Endometrium (tissue), 2 donors: Measurements from ENCODE around the gene HPS1.

Source experiments
- FAIRE-seq: peaks from 2 replicates; lab custom pipeline; 2012; peaks lifted over from hg19 to GRCh38; lab: Jason Lieb, UNC
- donor health status: control.
- donor health status: control.

HPS1 gene

DNA sequence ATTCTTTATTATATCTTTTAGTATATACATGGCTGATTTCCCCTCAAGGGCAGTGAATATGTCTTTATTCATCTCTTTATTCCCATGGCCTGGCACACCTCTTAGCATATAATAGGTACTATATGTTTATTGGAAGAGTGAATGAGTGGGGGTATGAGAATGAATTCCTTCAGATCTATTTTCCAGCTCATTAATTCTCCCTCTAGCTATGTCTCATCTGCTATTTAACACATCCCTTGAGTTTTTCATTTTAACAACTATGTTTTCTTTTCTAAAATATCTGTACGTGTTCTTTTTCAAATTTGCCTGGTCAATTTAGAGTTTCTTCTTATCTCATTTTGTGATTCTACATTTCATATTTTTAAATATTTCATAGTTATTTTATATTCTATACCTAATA is 14.4 kb downstream of the HPS1 start:
- FAIRE-seq = peak; percentile 26

GRCh38 chr10:98431016-98431415 is 15.7 kb downstream of the HPS1 start:
- no peak for FAIRE-seq

DNA sequence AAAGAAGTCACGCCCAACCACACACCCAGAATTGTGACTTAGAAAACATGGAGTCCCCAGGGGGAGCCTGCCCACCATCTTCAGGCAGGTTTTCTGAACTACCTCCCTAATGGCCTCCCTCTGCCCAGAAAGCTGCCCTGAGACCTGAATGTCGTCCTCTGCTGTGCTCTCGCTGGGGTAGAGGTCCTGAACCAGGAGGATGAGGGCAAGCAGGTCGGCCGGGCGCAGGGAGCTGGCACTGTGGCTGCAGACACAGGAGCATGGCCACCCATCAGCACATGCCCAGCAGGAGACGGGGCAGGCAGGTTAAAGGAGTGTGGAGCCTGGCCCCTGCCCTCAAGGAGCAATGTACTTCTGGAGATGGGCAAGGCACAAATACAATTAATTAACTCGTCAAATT is 16.3 kb downstream of the HPS1 start:
- FAIRE-seq = no peak

DNA sequence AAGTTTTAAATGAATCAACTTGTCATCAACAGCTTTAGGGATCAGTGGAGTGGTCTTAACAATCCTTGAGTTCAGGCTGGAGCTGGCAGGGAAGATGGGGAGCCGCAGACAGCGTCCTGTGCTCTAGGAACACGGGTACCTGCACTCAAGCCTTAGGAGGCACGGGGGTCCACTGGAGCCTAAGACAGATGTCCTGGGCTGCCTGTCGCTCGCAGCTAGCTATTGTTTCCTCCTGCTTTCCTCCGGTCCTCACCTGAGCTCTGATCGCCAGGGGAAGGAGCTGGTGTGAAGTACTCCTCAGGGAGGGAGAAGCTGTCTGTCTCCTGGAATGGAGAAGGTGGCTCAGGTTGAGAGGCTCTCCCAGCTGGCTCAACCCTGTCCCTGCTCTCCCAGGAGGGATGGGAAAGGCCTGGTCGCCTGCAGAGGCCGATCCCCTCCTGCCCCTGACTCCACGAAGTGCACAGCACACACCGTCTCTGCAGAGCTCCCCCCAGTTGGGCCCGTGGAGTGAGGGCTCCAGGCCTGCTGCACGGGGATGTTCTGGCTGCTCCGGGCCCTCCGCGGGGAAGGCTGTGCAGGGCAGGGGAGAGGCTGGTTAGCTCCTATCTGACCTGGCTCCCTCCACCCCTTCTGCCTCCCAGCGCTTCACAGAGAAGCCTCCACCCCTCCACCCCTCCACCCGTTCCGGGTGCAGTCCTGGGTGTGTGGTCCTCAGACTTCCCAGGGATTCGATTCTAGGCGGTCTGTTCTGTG is 17.2 kb downstream of the HPS1 start:
- no peak for FAIRE-seq

DNA sequence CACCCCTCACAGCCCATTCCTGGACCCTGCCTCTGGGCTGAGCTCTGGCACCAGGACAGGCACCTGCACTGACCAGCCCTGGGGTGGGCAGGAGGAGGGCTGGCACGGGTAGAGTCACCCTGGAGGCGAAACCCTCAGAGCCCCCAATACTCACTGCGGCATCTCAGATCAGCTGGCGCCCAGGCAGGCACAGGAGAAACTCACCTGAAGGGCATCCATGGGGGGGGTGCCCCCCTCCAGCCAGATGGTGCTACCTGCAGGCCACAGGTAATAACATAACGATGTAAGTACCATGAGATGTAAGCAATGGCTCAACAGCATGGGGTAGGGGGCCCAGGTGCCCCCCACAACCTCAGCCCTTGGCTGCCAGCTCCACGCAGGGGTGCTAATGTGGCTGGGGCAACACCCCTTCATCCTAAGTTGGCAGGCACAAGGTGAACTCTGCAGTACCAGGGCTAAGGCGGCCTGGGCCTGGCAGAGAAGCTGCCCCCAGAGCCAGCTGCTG is 19.7 kb downstream of the HPS1 start:
- FAIRE-seq = no peak

DNA sequence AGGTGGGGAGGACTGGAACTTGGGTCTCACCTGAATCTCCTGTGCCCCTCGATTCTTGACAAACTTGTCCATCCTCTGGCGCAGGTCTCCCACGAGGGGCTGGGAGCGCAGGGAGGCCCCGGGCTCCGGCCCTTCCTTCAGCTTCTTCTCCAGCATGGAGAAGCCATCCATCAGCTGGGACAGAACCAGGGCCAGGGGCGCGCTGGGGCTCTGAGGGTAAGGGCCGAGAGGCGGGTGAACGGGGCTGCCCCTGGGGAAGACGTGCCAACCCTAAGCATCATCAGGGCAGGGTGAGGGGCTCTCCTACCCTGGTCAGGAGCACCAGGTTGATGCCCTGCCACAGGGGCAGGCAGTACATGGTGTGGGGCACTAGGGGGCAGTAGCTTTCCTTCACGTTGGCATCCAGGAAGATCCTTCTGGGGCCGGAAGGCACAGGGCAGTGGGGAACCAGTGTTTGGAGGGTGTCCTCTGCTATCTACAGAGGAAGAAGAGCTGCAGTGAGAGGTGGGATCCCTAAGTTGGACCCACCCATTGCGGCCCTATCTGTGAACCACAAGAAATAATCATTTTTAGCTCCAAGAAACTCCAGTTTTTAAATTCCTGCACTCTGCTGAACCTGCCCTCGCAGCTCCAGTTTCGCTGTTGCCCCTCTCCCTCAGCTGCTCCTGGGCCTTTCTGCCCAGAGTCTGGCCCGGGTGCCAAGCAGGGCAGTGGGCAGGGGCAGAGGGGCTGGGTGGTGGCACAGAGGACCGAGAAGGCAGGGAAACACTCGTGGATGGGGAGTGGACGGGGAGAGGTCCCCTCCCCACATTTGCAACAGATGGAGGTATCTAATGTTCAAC is 21.0 kb downstream of the HPS1 start:
- FAIRE-seq = no peak

GRCh38 chr10:98424295-98425254 is 22.2 kb downstream of the HPS1 start:
- FAIRE-seq = no peak

DNA sequence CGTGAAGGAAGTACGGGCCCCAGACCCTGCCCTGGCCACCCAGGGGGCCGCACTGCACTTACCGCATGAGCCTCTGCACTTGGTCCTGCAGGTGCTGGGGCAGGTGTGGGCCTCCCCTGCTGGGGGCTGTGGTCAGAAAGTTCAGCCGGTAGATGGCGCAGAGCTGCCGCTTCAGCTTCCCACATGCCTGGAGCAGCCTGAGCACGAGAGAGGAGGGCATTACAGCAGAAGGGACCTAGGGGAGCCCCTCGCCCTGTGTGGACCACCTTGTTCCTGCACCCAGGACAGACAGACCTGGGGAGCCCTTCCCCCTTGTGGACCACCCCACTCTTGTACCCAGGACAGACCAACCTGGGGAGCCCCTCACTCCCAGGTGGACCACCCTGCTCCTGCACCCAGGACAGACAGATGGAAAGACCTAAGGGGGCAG is 23.0 kb downstream of the HPS1 start:
- no peak for FAIRE-seq

DNA sequence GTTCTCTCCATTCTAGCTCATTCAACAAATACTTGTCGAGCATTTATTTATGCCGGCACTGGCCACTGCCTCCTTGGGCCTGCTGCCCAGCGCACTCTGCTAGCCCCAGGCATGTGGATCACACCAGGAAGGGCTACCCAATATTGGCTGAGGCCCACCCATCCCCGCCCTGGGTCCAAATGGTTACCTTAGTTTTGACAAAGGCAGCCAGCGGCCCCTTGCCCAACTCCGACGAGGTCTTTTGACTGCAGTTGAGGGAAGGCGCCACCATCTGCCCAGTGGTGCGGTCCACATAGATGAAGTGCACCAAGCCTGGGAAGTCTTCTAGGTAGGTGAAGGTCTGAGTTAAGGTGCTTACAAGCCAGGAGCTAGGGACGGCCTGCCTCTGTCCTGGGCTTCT is 24.6 kb downstream of the HPS1 start:
- no peak for FAIRE-seq

DNA sequence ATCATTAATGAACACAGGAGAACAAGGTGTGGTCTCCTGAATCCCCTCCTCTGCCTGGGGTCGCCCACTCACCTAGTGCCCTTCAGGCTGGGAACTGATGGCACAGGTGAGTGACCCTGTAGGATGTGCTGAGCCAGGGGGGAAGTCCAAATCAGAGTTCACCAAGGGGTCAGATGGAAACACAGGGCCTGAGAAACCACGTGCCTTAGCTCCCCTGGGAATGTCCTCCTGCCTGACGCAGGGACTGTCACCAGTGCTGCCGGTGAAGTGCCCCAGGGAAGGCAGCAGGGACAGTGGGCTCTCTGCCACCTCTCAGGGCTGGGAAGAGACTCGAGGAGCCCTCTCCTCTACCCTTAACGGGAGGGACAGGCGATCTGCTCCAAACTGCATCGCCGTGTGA is 25.9 kb downstream of the HPS1 start:
- no peak for FAIRE-seq

DNA sequence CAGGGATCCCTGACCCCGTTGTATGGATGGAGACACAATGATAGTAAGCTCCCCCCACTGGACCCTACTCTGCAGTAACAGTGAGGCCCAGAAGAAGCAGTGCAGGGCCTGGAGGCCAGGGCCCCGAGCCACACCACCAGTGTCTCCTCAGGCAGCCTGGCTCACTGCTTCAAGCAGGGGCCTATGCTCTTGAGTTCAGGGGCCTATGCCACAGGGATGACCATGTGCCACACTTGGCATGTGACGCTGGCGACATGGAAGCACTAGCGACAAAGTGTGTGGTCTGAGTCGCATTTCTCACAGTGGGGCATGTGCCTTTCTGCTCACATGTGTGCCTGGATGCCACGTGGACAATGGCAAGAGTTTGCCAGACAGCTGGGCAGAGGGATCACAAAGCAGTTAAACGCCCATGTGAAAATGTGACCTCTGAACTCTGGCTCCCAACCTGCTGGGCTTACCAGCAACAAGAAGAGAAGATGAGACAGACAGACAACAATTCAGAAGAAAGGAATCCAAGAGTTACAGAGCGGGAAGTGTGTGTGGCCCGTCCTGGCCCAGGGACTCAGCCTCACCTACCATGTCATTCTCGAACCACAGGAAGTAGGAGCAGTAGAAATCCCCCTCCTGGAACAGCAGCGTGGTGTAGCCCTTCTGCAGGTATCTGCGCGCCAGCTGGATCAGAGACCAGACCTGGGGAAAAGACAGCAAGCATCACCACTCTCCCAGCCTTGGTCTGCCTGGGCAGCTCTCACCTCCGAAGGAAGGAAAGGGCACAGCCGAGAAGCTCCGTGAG is 27.1 kb downstream of the HPS1 start:
- FAIRE-seq = no peak

- no peak for FAIRE-seq
These were observed 27.9 kb downstream of the HPS1 start for GRCh38 chr10:98418665-98419468.

GRCh38 chr10:98417973-98418664 is 28.6 kb downstream of the HPS1 start:
- no peak for FAIRE-seq

DNA sequence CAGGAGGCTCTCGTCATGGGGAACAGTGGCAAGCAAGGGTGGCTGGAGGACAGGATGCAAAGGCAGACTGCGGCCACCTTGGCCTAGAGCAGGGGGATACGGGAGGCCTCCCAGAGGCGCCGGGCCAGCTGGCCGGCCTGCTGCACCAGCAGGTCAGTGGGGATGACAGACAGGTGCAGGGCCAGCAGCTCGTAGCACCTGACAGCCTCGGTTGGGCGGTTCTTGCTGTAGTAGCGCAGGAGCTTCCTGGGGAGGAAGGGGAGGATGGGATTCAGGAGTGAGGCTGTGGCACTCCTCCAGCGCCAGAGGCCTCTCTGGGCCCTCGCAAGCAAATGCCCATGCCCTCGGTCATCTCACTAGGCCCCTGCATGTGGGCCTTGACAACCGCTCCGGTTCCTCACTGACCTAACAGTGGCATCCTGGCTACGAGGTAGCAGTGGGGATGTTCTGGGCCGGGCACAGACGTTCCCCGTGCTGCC is 29.2 kb downstream of the HPS1 start:
- FAIRE-seq = no peak

DNA sequence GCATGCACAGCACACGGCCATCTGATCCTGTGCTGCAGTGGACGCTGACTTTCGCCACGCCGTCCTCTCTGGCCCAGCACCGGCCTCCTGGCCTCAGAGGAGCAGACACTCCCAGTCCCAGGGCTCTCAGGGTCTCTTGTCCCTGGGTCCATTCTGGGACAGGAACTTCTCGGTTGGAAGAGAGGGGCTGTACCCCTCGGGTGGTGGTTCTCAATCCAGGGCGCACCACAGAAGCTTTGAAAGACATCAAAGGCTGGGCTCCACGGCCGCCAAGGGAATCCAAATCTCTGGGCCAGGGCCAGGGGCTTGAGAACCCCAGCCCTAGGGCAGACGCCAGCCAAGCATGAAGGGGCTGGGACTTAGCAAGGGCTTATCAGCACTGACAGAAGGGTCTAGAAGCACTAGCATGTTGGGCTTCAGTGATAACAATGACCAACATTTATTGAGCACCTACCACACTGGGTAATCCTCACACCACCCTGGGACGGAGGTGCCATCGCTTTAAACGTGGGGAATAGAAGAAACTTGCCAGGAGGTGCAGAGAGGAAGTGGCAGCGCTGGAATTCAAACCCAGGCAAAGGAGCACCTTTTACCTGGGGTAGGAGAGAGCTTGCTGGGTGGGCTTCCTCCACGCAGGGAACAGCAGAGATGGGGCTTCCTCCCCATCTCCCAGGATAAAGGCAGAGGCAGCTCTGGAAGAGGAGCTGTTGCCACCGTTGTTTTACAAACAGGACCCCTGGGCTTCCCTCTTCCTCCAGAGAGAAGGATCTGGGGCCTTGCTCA is 29.9 kb downstream of the HPS1 start:
- no peak for FAIRE-seq

DNA sequence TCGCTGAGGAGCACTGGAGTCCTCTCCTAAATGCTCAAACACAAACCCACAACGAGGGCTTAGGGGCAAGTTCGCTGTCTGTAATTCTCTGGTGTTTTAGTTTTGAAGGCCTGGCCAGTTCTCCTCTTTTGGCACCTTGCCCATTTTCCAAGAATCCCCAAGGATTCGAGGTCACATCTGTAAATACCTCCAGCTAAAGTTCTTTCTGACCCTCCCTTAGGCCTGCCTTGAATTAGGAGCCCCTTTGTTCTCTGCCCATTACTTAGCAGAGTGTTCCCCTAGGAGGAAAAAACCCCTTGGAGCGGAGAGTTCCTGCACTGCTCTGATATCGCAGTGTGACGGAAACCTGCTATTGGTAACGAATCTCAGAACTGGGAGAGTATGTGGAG is 31.0 kb downstream of the HPS1 start:
- FAIRE-seq = no peak

GRCh38 chr10:98414932-98415730 is 31.6 kb downstream of the HPS1 start, which contains the start of gene PYROXD2:
Gene PYROXD2 (minus strand): TSS chr10:98415182. CDS start chr10:98415135, 47 bp downstream.
- FAIRE-seq = peak; percentile 85

GRCh38 chr10:98414578-98414931 is 32.2 kb downstream of the HPS1 start:
- no peak for FAIRE-seq
